Measurements from ENCODE around the gene L3MBTL2.
"Not testable (repeated sequence)": the region's sequence is repeated elsewhere in the genome, so short reads cannot be mapped to it uniquely, and the experiment has no call there.

Gene L3MBTL2

DNA sequence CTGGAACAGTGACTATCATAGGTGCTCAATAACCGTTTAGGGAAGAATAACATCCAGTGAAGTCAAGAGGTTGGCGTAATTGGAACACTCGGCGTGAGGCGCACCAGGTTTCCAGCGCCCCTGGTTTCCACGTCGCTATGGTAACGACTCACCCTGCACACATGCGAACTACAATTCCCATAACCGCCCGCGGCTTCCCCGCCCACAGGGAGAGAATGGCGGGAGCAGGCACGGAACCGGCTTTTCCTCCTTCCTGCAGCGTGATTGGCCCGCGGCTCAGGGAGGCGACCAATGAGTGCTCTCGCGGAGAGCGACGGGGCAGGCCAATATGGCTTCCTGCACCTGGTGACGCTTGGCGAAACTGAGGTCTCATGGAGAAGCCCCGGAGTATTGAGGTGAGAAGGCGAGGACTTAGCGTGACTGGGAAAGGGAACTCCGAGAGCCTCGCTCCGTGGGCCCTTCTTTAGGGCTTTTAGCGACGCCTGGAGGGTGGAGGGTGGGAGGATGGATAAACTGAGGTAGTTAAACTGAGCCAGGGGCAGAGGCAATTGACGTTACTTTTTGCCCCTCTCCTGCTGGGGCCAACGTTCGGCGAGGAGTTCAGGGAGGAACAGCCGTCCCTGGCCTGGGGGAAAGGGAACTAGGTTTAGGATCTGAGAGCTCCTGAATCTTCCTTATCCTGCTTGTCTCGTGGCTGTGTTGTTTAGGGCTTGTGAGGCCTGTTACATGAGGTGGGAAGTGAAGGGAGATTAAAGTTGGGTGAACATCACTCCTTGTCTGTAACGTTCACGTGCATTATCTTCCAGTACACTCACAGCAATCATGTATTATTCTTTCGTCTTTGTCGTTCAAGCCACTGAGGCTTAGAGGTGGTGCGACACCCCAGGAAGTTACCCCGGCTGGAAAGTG, at the start of gene L3MBTL2:
L3MBTL2 (plus strand) TSS at position 321 of the 909 bp plus-strand sequence; CDS start at position 372, 51 bp downstream.
- peak; percentile 96 for DNase-seq

DNA sequence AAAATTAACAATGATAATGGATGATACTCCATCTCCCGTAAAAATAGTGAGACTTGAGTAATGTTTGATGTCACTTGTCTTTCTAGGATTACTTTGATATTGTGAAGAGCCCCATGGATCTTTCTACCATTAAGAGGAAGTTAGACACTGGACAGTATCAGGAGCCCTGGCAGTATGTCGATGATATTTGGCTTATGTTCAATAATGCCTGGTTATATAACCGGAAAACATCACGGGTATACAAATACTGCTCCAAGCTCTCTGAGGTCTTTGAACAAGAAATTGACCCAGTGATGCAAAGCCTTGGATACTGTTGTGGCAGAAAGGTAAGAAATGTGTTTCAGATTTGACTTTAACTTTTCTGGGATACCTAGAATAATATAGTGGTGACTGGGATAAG, 48.0 kb upstream of the L3MBTL2 start:
- no peak for DNase-seq

DNA sequence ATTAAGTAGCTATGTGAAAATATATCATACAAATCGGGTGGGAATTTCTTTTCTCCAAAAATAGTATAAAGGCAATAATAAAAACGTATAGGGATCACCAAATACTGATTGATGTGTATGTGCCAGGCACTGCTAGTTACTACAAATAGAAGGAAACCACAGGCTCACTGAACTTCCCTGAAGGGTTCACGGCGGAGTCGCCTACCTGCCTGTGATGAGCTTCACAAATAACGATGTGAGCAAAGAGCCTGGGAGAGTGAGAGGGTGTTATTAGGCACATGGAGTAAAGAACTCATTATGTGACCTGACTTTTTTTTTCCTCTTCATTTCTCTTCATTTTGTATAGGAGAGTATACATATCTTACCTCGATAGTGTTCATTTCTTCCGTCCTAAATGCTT, 36.0 kb upstream of the L3MBTL2 start:
- no peak for DNase-seq

DNA sequence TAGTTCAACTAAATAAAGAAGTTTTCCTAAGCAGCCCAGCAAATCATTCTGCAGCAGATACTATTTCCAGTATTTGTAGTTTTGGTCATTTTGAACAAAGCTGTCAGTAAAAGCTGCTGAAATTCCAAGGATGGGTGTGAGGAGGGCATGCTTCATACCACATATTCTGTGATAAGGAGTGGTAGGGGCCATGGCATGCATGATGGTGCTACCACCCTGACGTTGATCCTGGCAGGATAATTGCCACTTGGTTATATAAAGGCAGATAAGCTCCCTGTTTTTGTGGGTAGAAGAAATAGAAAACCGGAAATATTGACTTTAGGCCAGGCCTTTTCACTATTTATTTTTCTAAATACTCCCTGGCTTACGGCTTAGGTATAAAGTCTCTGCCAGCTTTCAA, 33.1 kb upstream of the L3MBTL2 start:
- DNase-seq = no peak

DNA sequence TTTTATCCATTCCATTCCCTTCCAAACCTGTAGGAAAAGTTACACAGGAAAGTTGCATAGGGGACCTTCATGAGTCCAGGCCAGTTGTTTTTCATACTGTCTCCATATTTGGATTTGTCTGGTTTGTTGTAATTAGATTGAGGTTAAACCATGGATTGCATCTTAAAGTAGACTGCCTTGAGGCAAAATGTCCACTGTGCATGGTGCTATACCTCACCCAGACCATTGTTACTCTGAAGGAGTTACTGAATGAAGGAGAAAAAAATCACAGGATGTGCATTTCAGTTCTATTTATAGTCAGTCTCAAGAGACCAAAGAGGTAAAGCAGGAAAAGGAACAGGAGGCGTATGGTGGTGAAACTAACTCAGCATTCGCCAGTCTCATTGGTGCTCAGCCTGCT, 29.6 kb upstream of the L3MBTL2 start:
- DNase-seq = no peak

DNA sequence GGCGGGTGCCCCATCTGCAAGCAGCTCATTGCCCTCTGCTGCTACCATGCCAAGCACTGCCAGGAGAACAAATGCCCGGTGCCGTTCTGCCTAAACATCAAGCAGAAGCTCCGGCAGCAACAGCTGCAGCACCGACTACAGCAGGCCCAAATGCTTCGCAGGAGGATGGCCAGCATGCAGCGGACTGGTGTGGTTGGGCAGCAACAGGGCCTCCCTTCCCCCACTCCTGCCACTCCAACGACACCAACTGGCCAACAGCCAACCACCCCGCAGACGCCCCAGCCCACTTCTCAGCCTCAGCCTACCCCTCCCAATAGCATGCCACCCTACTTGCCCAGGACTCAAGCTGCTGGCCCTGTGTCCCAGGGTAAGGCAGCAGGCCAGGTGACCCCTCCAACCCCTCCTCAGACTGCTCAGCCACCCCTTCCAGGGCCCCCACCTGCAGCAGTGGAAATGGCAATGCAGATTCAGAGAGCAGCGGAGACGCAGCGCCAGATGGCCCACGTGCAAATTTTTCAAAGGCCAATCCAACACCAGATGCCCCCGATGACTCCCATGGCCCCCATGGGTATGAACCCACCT, 28.0 kb upstream of the L3MBTL2 start:
- no peak for DNase-seq

DNA sequence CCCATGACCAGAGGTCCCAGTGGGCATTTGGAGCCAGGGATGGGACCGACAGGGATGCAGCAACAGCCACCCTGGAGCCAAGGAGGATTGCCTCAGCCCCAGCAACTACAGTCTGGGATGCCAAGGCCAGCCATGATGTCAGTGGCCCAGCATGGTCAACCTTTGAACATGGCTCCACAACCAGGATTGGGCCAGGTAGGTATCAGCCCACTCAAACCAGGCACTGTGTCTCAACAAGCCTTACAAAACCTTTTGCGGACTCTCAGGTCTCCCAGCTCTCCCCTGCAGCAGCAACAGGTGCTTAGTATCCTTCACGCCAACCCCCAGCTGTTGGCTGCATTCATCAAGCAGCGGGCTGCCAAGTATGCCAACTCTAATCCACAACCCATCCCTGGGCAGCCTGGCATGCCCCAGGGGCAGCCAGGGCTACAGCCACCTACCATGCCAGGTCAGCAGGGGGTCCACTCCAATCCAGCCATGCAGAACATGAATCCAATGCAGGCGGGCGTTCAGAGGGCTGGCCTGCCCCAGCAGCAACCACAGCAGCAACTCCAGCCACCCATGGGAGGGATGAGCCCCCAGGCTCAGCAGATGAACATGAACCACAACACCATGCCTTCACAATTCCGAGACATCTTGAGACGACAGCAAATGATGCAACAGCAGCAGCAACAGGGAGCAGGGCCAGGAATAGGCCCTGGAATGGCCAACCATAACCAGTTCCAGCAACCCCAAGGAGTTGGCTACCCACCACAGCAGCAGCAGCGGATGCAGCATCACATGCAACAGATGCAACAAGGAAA, 27.3 kb upstream of the L3MBTL2 start:
- no peak for DNase-seq

DNA sequence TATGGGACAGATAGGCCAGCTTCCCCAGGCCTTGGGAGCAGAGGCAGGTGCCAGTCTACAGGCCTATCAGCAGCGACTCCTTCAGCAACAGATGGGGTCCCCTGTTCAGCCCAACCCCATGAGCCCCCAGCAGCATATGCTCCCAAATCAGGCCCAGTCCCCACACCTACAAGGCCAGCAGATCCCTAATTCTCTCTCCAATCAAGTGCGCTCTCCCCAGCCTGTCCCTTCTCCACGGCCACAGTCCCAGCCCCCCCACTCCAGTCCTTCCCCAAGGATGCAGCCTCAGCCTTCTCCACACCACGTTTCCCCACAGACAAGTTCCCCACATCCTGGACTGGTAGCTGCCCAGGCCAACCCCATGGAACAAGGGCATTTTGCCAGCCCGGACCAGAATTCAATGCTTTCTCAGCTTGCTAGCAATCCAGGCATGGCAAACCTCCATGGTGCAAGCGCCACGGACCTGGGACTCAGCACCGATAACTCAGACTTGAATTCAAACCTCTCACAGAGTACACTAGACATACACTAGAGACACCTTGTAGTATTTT, 26.6 kb upstream of the L3MBTL2 start:
- no peak for DNase-seq

DNA sequence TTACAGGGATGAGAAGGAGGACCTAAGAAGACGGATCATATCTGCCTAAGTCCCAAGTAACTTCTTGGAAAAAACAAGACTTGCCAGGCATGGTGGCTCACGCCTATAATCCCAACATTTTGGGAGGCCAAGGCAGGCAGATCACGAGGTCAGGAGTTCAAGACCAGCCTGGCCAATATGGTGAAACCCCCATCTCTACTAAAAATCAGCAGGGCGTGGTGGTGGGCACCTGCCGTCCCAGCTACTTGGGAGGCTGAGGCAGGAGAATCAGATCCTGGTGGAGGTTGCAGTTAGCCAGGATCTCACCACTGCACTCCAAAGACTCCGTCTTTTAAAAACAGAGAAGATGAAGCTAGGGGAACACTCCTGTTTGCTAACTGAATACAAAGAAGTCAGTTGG, 24.8 kb upstream of the L3MBTL2 start:
- DNase-seq = not testable (repeated sequence)

DNA sequence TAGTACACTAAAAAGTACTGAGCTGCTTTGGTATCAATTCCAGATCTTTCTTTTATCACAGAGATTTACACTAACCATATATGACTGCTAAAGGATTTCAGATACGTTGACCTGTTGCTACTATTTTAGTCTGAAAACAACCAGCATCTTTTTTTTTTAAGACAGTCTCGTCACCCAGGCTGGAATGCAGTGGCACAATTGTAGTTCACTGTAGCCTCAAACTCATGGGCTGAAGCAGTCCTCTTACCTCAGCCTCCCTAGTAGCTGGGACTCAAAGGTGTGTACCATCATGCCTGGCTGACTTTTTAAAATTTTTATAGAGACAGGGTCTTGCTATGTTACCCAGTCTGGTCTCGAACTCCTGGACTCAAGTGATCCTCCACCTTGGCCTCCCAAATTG, 24.2 kb upstream of the L3MBTL2 start:
- DNase-seq = no peak

DNA sequence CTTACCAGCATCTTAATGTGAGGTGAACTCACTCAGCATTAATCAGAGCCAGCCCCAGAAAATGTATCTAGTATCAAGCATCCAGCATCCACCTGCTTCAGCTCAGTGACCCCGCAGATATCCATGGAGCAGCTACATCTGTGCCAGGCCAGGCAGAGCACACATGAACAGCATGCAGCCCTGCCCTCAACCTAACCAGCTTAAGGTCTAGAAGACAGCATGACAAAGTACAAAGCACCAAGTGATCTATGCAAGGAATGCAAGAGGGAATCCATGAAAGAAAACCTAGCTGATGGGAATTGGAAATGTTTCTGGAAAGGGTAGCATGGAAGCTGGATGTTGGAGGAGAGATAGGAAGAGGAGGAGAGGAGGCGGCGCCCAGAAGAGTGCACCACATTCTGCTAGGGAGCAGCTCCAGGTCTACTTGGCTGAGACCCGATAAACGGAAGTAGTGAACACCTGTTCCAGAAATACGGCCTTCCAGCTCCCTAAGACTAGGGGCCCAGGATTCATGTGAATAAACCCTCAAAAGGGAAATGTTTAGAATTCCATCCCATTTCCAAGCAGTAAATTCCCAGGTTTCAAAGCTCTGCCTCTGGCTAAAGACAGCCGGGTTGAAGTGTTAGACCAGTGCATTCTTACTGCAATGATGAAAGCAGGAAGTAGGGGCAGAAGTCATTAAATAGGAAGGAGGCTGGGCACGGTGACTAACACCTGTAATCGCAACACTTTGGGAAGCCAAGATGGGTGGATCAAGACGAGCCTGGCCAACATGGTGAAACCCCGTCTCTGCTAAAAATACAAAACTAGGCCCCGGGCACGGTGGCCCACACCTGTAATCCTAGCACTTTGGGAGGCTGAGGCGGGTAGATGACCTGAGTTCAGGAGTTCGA, 23.5 kb upstream of the L3MBTL2 start:
- no peak for DNase-seq

DNA sequence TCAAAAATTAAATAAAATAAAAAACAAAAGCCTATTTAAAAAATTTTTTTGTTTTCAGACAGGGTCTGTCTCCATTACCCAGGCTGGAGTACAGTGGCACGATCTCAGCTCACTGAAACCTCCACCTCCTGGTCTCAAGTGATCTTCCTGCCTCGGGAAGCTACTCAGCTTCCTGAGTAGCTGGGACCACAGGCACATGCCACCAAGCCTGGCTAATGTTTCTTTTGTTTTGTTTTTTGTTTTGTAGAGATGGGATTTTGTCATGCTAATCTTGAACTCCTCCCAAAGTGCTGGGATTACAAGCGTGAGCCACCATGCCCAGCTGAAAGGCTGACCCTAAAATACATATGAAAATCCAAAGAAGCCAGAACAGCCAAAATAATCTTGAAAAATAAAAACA, 20.4 kb upstream of the L3MBTL2 start:
- DNase-seq = no peak

DNA sequence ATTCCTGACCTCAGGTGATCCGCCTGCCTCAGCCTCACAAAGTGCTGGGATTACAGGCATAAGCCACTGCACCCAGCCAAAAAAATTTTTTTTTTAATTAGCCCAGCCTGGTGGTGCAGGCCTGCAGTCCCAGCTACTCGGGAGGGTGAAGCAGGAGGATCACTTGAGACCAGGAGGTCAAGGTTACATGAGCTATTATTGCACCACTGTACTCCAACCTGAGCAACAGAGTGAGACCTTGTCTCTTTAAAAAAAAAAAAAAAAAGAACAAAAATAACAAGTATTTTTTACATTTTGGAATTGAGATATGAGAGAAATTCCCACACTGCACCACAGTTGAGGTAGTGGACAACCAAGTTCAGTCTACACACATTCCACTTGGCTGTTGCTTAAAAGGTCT, 13.6 kb upstream of the L3MBTL2 start:
- DNase-seq = no peak

DNA sequence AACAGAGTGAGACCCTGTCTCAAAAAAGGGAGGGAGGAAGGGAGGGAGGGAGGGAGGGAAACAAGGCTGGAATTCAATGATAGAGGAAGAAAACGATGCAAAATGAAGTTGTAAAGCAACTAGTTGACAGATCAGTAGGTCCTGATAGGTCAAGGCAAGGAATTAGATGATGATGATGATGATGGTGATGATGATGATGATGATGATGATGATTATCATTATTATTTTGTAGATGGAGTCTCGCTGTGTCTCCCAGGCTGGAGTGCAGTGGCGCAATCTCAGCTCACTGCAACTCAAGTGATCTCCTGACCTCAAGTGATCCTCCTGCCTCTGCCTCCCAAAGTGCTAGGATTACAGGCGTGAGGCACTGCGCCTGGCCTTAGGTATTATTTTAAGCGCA, 11.3 kb upstream of the L3MBTL2 start:
- no peak for DNase-seq

DNA sequence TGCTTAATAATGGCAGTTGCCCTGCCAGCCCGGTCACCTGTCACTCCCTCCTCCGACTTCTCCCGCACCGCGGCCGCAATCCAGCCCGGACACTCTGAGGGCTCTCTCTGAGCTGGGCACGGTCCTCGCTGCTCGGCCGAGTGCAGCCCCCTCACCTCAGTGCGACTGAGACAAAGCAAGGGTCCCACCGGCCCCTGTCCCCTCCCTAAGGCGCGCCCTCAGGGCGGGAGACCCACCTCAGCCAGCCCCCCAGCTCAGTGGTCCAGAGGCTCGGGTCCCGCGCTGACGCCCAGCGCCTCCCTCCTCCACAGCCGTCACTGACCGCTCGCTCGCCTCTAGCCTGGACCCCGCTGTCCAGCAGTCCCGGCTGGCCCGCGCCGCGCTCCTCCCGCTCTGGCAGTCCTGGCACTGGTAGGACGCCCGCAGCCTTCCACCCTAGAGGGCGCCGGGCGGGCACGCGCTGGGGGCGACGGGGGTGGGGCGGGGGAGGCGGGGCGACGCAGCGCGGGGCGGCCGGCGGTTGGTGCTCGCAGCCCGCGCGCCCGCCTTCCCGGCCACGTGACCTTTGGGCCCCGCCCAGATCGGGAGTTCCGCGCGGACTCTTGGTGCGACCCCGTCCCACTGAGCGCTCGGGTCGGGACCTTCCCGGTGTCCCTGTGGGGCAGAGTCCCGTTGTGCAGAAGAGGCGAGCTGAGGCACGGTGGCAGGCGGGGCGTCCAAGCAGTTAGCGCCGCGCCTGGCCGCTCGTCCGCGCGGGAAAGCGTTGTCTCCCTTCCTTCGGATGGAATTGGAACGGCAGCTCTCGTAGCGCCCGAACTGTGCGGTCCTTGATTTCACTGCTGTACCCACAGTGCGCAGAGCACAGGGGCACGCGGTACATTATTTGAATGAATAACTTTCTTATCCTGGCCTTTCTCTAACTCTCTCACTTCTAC, 7.8 kb upstream of the L3MBTL2 start:
- DNase-seq = peak; percentile 70

DNA sequence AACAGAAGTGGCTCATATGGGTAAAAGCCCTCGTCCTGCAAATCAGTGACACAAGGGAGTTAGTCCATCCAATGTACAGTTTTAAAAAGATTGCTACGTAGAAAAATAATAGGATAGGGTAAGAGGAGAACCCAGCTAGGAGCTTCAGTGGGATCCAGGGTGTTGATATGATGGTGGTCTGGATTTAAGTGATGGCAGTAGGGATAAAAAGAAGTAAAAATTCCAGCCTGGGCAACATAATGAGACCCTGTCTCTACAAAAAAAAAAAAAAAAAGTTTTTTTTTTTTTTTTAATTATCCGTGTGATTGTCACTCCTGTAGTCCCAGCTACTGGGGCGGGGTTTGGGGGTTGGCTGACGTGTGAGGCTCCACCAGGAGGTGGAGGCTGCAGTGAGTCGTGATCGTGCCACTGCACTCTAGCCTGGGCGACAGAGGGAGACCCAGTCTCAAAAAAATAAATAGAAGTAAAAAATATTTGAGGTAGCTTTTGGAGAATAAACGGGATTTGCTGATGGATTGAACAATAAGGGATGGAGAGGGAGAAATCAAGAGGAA, 7.0 kb upstream of the L3MBTL2 start:
- peak; percentile 45 for DNase-seq

DNA sequence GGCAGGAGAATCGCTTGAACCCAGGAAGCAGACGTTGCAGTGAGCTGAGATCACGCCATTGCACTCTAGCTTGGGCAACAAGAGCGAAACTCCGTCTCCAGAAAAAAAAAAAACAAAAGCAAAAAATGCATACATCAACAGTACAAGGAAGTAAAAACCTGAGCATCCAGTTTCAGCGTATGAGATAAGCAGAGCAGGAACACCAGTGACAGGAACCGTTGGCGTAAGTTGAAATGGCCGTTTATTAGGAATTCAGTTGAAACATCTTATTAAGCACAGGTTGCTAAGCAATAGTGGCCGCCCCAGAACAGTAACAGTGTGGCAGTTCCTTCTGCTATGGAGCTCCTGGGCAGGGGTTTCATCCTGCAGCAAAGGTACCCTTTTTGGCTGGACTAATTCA, 4.0 kb upstream of the L3MBTL2 start:
- no peak for DNase-seq

DNA sequence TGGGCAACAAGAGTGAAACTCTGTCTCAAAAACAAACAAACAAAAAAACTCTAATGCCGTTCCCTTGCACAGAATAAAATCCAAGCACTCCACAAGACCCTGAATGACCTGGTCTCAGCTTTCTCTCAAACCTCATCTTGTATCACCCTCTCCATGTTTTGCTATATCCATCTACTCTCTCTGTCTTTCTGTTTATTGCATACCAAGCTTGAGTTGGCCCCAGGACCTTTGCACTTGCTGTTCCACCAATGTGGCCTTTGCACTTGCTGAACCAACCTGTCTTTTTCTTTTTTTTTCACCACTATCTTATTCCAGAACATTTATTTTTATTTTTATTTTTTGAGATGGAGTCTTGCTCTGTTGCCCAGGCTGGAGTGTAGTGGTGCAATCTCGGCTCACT, 2.0 kb upstream of the L3MBTL2 start:
- no peak for DNase-seq

DNA sequence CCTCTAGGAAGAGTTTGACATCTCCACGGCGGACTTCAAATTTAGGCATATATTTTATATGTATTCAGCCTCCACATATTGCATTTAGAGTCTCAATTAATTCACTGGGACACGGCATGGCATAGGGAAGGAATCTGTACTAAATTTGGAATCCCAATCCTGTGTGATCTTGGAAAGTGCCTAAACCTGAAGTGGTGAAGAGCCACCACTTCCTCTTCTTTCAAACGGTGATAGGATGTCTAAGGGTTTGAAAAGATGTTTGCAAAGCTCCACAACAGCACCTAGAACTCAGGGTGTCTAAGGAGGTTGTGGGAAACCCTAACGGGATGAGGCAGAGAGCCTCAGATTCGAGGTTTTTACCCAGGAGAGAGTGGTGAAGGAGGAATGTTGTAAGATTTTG, 1.0 kb upstream of the L3MBTL2 start:
- DNase-seq = no peak

DNA sequence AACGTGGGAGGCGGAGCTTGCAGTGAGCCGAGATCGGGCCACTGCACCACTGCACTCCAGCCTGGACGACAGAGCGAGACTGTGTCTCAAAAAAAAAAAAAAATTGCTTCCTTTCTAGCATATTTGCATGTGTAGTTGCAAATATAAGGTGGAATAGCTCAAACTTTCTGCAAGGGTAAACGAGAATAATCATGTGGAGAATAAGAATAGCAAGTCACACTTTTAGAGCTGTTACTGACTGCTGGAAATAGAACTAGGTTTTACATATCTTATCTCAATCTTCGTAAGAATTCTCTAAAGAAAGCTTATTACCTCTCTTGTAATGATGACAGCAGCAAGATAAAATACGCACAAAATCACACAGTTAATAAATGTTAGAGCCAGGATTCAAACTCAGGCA, 1.6 kb downstream of the L3MBTL2 start:
- DNase-seq = no peak

DNA sequence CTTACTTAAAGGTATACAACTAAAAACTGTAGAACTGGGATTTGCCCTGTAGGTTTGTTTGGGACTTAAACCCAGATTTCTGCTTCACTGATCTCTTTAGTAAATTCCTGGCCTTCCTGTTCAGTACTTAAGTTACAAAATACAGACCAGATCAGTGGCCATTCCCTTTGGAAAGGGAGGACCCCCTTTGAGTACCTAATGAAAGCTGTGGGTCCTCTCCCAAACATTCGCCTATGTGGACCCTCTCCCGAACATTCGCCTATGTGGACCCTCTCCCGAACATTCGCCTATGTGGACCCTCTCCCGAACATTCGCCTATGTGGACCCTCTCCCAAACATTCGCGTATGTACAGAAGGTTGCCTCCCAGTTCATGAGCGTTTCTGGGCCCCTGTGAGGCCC, 10.3 kb downstream of the L3MBTL2 start:
- DNase-seq = no peak

Data from NCI-H1694 treated with DMSO at 0.1 percent for 48 hours (cell line).